ELF-1 (cell line): ENCODE measurements around the gene NGEF.
"Not testable (repeated sequence)": the region's sequence is repeated elsewhere in the genome, so short reads cannot be mapped to it uniquely, and the experiment has no call there.

Experiments used
- DNase-seq: peaks from one replicate; pipeline ENCODE4 v3.0.0-alpha.2; 2016; ENCODE audit warnings: low read depth, low spot score

NGEF gene

DNA sequence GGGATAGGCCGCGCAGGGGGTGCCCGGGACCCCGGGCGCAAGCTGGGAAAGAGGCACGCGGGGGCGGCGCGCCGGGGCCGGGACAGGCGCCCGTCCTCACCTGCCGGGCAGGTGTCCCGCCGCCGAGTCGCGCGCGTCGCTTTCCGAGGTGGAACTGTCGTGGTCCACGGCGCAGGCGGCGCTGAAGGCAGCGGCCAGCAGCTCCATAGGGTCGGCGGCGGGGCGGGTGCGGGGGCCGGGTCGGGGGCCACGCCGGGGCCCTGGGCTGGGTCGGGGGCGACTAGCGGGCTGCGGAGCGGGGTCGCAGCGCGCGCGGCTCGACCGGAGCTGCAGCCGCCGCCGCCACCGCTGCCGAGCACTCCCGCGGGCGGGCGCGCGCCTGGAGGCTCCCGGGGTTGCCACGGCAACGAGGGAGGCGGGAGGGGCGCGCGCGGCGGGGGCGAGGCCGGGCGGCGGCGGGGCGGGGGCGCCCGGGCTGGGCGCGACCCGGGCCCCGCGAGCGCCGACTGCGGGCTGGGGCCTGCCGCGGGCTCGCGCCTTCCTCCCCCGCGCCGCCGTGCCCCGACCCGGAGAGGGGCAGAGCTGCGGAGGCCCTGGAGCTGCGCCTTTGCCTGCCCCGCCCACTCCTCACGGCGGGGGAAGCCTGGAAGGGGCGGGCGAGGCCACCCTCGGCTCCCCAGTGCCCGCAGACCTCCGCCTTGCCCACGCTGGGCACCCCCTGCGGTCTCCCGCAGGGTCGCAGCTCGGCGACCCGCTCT lies 85.1 kb downstream of the NGEF start:
- no peak for DNase-seq

GRCh38 chr2:232927032-232927792 lies 85.8 kb downstream of the NGEF start:
- peak; percentile 17 for DNase-seq

DNA sequence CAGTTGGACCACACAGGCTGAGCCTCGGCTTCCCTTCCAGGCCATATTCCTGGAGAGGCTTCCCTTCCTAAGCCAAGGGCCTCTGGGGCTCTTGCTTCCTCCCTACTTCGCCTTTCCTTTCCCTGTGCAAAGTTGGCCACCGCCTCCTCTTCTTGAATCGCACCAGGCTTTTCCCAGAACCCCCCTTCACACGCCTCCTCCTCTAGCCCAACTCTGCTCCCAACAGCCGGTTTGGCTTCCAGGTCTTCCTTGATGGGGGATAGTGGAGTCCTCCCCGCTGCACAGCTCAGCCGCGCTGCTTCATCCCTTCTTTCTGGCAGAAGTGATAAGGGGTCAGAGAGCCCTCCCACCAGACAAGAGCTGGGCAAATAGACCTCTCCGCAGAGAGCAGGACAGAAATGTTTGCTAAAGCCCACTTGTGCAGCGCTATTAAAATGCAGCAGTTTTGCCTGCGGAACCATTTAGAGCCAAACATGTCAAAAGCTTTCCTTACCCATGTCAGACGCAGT lies 86.6 kb downstream of the NGEF start:
- DNase-seq: peak; percentile 45

DNA sequence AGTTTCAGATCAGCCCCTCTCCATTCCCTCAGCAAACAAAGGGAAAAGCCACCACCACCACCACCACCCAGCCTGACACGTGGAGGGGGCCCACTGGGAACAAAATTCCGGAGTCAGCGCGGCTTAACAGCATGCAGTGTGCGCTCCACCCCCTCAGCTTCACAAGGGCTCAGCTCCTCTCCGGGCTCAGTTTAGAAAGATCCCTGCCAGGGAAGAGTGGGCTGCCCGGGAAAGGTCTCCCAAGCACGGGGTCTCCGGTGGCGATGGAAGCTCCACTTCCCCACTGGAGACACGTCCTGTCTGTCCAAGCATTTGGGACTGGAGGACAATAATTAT lies 87.3 kb downstream of the NGEF start:
- peak; percentile 10 for DNase-seq

GRCh38 chr2:232925153-232925820 lies 87.8 kb downstream of the NGEF start:
- peak; percentile 74 for DNase-seq

DNA sequence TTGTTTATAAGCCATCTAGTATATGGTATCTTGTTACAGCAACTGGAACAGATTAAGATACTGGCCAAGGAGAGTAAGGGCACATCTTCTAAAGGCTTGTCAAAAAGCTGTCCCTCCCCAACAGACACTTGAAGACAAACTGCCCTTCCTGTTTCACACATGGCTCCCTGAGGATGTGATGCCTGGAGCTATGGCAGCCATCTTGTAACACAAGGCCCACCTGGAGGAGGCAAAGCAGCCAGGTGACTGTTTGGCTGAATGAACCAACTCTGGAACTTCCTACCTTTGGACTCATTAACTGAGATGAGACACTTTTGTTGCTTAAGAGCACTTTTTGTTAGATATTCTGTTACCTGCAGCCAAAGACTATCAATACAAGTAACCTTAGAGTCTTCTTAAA lies 88.6 kb downstream of the NGEF start:
- no peak for DNase-seq

DNA sequence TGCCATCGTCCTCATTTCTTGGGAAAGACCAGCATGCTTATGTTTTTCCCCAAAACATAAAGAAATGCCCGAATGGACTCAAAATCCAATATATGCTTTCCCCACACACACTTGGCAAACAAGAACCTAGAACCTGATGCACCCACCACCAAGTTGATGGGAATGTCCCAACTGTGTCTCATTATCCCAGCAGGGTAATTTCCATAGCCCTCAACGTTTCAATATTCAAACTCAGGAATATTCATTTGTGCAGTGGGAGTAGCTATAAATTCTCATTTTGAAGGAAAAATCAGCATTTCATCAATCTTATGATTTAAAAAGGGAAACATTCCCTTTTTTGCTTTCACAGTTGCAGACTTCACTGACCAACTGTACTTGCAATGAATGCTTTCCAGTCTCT lies 92.3 kb downstream of the NGEF start:
- DNase-seq: no peak

DNA sequence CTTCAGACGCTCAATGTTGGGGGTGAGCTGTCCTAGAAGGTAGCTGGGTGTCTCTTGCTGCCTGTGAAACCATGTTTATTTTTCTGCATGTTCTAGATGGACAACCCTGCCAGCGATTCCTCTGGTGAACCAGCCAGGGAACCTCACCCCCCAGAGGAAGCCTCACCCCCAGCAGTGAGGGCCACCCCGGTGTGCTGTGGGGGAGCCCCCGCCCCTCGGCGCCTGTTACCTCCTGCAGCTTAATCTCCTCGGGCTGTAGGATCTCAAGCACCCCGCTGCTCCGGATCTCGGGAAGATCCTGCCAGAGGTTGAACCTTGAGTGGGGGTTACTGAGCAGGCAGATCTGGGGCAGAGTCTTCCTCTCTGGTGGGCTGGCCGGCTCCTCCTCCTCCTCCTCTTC lies 93.0 kb downstream of the NGEF start:
- no peak for DNase-seq

GRCh38 chr2:232919141-232919540 lies 93.9 kb downstream of the NGEF start:
- DNase-seq: no peak

GRCh38 chr2:232913903-232914302 lies 99.2 kb downstream of the NGEF start:
- DNase-seq: no peak

DNA sequence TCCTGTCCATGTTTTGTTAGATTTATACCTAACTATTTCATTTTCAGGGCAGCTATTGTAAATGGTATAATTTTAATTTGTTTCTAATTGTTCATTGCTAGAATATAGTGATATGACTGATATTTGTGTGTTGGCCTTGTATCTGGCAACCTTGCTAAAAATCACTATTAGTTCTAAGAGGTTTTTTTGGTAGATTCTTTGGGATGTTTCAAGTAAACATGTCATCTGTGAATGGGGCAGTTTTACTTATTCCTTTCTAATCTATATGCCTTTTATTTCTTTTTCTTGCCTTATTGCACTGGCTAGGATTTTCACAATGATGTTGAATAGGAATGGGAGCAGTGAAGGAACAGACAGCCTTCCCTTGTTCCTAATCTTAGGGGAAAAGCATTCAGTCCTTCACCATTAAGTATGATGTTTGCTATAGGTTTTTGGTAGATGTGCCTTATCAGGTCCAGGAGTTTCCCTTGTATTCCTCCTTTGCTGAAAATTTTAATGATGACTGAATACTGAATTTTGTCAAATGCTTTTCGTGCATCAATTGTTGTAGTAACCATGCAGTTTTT lies 101.3 kb downstream of the NGEF start:
- DNase-seq: no peak

DNA sequence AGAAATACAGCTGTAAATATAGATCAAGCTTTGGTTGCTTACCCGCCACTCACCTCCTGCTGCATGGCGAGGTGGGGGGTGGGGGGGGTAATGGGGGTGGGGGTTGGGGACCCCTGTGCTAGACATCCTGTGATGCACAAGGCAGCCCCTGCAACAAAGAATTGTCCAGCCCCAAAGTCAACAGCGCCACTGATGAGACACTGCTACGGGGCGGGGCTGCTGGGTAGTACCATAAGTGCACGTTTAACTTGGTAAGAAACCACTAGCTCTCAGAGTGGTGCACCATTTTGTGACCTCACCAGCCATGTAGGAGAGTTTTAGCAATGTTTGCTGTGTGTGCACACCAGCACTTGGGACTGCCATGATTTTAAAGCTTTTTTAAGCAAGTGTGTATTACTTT lies 102.7 kb downstream of the NGEF start:
- DNase-seq: no peak

- no peak for DNase-seq
Observed at GRCh38 chr2:232908695-232909094, 104.4 kb downstream of the NGEF start.

- not testable (repeated sequence) for DNase-seq
Observed at GRCh38 chr2:232907718-232908085, 105.4 kb downstream of the NGEF start.

GRCh38 chr2:232906867-232907717 lies 106.0 kb downstream of the NGEF start:
- not testable (repeated sequence) for DNase-seq

DNA sequence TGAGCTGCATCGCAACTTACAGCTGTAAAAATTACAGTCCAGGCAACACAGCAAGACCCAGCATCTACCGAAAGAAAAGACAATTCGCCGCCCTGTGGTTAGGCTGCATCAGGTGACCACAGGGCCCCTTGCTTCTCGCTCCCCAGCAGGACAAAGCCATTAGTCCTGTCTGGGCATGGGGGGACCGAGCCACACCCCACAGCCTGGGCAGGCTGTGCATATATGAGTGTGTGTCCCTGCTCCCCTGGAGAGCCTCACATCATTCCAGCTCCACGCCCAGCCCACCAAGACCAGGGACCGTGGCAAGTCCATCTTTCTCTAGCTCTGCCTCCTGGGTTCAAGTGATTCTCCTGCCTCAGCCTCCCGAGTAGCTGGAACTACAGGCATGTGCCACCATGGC lies 109.1 kb downstream of the NGEF start:
- DNase-seq: no peak

DNA sequence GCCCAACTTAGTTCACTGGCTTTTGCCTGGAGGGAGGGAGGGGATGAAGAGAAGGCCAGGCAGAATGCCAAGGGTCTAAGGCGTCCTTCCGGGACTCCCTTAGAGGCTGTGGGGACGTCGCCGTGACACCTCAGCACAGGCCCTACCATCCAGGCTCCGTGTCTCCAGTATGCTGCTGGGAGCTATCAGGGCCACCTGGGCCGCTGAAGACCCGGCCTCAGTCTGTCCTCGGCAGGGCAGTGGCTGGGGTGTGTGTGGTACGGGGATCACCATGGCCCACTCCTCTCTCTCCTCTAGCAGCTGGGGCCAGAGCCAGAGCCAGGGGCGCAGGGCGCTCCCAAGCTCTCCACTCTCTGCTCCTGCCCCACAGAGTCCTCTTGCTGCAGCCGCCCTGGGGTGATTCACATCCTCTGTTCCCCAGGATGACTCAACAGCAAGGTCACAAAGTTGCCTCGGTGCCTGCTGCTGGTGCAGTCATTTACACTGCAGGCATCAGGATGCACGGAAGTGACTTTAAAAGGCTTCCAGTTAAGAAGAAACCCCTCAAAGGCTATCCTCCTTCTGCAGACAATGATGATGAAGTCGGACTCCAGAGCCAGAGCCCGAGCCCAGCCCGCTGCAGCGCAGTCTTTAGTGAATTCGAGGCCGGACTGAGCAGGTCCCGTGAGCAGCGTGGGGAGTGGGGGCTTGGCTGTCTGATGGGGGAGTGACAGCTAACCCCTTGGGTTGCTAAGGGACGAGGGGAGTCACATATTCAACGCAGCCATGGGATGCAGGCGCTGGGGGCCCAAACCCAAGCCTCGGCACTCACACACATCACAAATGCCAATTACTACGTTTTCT lies 111.1 kb downstream of the NGEF start:
- DNase-seq: peak; percentile 46

GRCh38 chr2:232900811-232901735 lies 112.0 kb downstream of the NGEF start:
- DNase-seq: peak; percentile 66
